K562 (cell line): ENCODE data around the gene POLE2. TPM values are rescaled to one million over a fixed set of nuclear protein-coding genes. Genes with fewer than 3 reads are reported as not detected.
A peak's percentile ranks its signal among the peaks of the same experiment; 100 is the strongest.

Experiments
- ATAC-seq: fragments of 200-7000 bp; cut with Tn5 transposase; 3 replicates; pipeline ENCODE4 v1.9.1; 2020; ENCODE audit warnings: moderate library complexity
- BruUV-seq: library from RNA; stranded (reverse); fragments of 400-500 nt; replicated peaks from 2 replicates; lab custom pipeline; 2021; lab: Mats Ljungman, UMichigan
- CTCF ChIA-PET: fragments of 300-600 bp; formaldehyde crosslinking; extraction: SDS; loops from one replicate; lab custom pipeline; 2021; ENCODE audit warnings: low intra/inter-chr PET ratio; lab: Yijun Ruan, JAX
- POLR2A ChIA-PET: fragments of 300-600, 350-650 bp; sonication (Branson Sonifier 250); formaldehyde crosslinking; extraction: SDS; loops from one replicate; lab custom pipeline; 2021; ENCODE audit warnings: antibody characterized with exemption, inconsistent platforms; lab: Yijun Ruan, JAX
- DNase-seq, 4 experiments: peaks; one replicate each; pipeline versions ENCODE4 v3.0.0 to v3.0.0-alpha.2; 2011 to 2018; ENCODE audit warnings: low spot score in 3 of 4, mixed read lengths in 3 of 4; ENCODE audit errors: extremely low read depth in 1 of 4
- FAIRE-seq: peaks from 2 replicates; lab custom pipeline; 2011; peaks lifted over from hg19 to GRCh38; lab: Jason Lieb, UNC
- H2AFZ ChIP-seq: 2 replicates; pipeline ENCODE4 v1.6.0; 2011; ENCODE audit warnings: low read depth, low read length, control low read depth, inconsistent platforms
- H3K27ac ChIP-seq: fragments of 200-600 bp; 3 replicates; pipeline ENCODE4 v1.8.0; 2011; ENCODE audit warnings: low read depth, mild to moderate bottlenecking, control low read depth, inconsistent platforms, low read length, moderate library complexity, mixed read lengths; ENCODE audit errors: extremely low read depth
- H3K27me3 ChIP-seq, 2 experiments: fragments of 300-600 bp in 1 of 2; 2 replicates in 1 of 2; 3 replicates in 1 of 2; pipeline versions ENCODE4 v1.6.0 to v1.8.0; 2011; ENCODE audit warnings: inconsistent platforms in 2 of 2, low read length in 2 of 2, mild to moderate bottlenecking in 1 of 2, mixed read lengths in 1 of 2, moderate library complexity in 1 of 2; ENCODE audit not compliant: control insufficient read depth in 2 of 2, insufficient read depth in 2 of 2
- H3K36me3 ChIP-seq: fragments of 300-600 bp; 3 replicates; pipeline ENCODE4 v1.8.0; 2011; ENCODE audit warnings: mild to moderate bottlenecking, low read length, inconsistent platforms; ENCODE audit not compliant: control insufficient read depth, insufficient read depth
- H3K4me1 ChIP-seq, 2 experiments: fragments of 200-600 bp in 1 of 2; replicated peaks in 1 of 2; 2 replicates in 1 of 2; 3 replicates in 1 of 2; pipeline versions ENCODE4 v1.5.1 to v1.8.0; 2011; ENCODE audit warnings: inconsistent platforms in 2 of 2, low read length in 2 of 2, mild to moderate bottlenecking in 1 of 2, mixed read lengths in 1 of 2, moderate library complexity in 1 of 2; ENCODE audit not compliant: control insufficient read depth in 2 of 2, insufficient read depth in 2 of 2
- H3K4me2 ChIP-seq: 2 replicates; pipeline ENCODE4 v1.6.1; 2011; ENCODE audit warnings: low read length, control low read depth, inconsistent platforms, mixed read lengths; ENCODE audit not compliant: insufficient read depth
- H3K4me3 ChIP-seq: fragments of 200-600 bp; sonication (generic), shearing (Covaris generic); 2 replicates; pipeline ENCODE4 v1.5.1; 2016; ENCODE audit warnings: control low read depth, inconsistent platforms
- H3K79me2 ChIP-seq: fragments of 200-600 bp; 3 replicates; pipeline ENCODE4 v1.8.0; 2011; ENCODE audit warnings: low read length, inconsistent platforms; ENCODE audit not compliant: control insufficient read depth, insufficient read depth
- H3K9ac ChIP-seq, 2 experiments: 2 replicates each; pipeline versions ENCODE4 v1.6.0 to v1.6.1; 2011; ENCODE audit warnings: low read depth in 2 of 2, low read length in 2 of 2, control low read depth in 1 of 2, inconsistent platforms in 1 of 2, mild to moderate bottlenecking in 1 of 2, mixed read lengths in 1 of 2; ENCODE audit not compliant: insufficient read depth in 1 of 2
- H3K9me1 ChIP-seq: one replicate; pipeline ENCODE4 v1.6.0; 2011; ENCODE audit warnings: inconsistent platforms, mild to moderate bottlenecking, low read length, moderate library complexity; ENCODE audit not compliant: control insufficient read depth, insufficient read depth
- H3K9me3 ChIP-seq: replicated peaks from 2 replicates; pipeline ENCODE4 v1.5.1; 2011; ENCODE audit warnings: low read depth, low read length, inconsistent platforms; ENCODE audit not compliant: control insufficient read depth, insufficient read depth
- H4K20me1 ChIP-seq: replicated peaks from 2 replicates; pipeline ENCODE4 v1.6.1; 2011; ENCODE audit warnings: low read length, inconsistent platforms, mixed read lengths; ENCODE audit not compliant: control insufficient read depth, insufficient read depth
- C11orf30 ChIP-seq: fragments of 450-650 bp; IDR thresholded peaks from 2 replicates; pipeline ENCODE4 v1.6.1; 2016; ENCODE audit warnings: low read depth, mild to moderate bottlenecking
- CBX8 ChIP-seq: fragments of 200-600 bp; sonication (generic); IDR thresholded peaks from 2 replicates; pipeline ENCODE4 v1.6.1; 2012; ENCODE audit warnings: borderline replicate concordance, mixed run types, low read depth, mild to moderate bottlenecking, moderate library complexity, mixed read lengths, low read length, control low read depth, inconsistent platforms; ENCODE audit not compliant: poor library complexity, severe bottlenecking; ENCODE audit errors: extremely low read depth
- EHMT2 ChIP-seq: fragments of 450-650 bp; IDR thresholded peaks from 2 replicates; pipeline ENCODE4 v1.6.1; 2018; ENCODE audit warnings: antibody characterized with exemption
- FOS ChIP-seq: IDR thresholded peaks from 3 replicates; pipeline ENCODE4 v1.6.1; 2011; ENCODE audit not compliant: insufficient read length; ENCODE audit errors: extremely low read depth
- GATAD2A ChIP-seq: fragments of 450-650 bp; IDR thresholded peaks from 2 replicates; pipeline ENCODE4 v1.6.1; 2017
- MCM3 ChIP-seq: fragments of 450-650 bp; IDR thresholded peaks from 2 replicates; pipeline ENCODE4 v1.6.1; 2016
- MECOM ChIP-seq: fragments of 250-450 bp; sonication (Bioruptor Pico); IDR thresholded peaks from 2 replicates; pipeline ENCODE4 v1.8.0; 2022; ENCODE audit warnings: inconsistent platforms
- NRF1 ChIP-seq, 2 experiments: fragments of 450-650 bp; IDR thresholded peaks in 1 of 2; conservative IDR thresholded peaks in 1 of 2; 2 replicates each; pipeline ENCODE4 v1.6.1; 2014; ENCODE audit warnings: mild to moderate bottlenecking in 2 of 2
- POLR2A ChIP-seq: fragments of 450-650 bp; conservative IDR thresholded peaks from 2 replicates; pipeline ENCODE4 v1.6.1; 2016
- POLR2B ChIP-seq: fragments of 450-650 bp; IDR thresholded peaks from 2 replicates; pipeline ENCODE4 v1.6.1; 2018; ENCODE audit warnings: low read depth; ENCODE audit not compliant: partially characterized antibody
- POLR2H ChIP-seq: IDR thresholded peaks from 2 replicates; pipeline ENCODE4 v1.6.1; 2016; ENCODE audit warnings: missing genetic modification characterization, low read depth, mild to moderate bottlenecking, control low read depth, missing compliant biosample characterization, moderate library complexity
- TEAD4 ChIP-seq, 2 experiments: sonication (generic) in 1 of 2; formaldehyde crosslinking in 1 of 2; IDR thresholded peaks; 2 replicates each; pipeline versions ENCODE4 v1.6.1 to v1.8.0; 2012 to 2022; ENCODE audit warnings: borderline replicate concordance in 1 of 2, inconsistent platforms in 1 of 2, low read length in 1 of 2, mild to moderate bottlenecking in 1 of 2, missing genetic modification reagents in 1 of 2
- ZNF124 ChIP-seq: sonication (generic); formaldehyde crosslinking; IDR thresholded peaks from 2 replicates; pipeline ENCODE4 v1.8.1; 2022; ENCODE audit warnings: missing genetic modification reagents
- ZNF133 ChIP-seq: fragments of 250-450 bp; sonication (Bioruptor Pico); IDR thresholded peaks from 2 replicates; pipeline ENCODE4 v1.4.0; 2020; ENCODE audit warnings: mild to moderate bottlenecking
- ZNF232 ChIP-seq: sonication (generic); formaldehyde crosslinking; IDR thresholded peaks from 2 replicates; pipeline ENCODE4 v1.8.0; 2022; ENCODE audit warnings: mild to moderate bottlenecking, missing genetic modification reagents
- ZNF316 ChIP-seq: fragments of 450-650 bp; IDR thresholded peaks from 2 replicates; pipeline ENCODE4 v1.6.1; 2016
- ZNF589 ChIP-seq: fragments of 200-800 bp; sonication (Bioruptor generic); IDR thresholded peaks from 2 replicates; pipeline ENCODE4 v1.6.1; 2016; ENCODE audit warnings: low read depth, missing genetic modification characterization, missing compliant biosample characterization
- WGBS: fragments of 100-300 bp; shearing (Covaris generic); methylation state at CpG from one replicate; pipeline ENCODE4 v1.1.6; 2016; ENCODE audit warnings: low coverage, mixed read lengths; ENCODE audit not compliant: insufficient coverage; ENCODE audit errors: missing lambda C conversion rate; 5-methylcytosine and 5-hydroxymethylcytosine counted together
- in situ Hi-C: fragments of 300-500 bp; cut with MboI; formaldehyde crosslinking; loops from 4 replicates; pipeline ENCODE4 v1.15.0; 2018; ENCODE audit warnings: inconsistent platforms, mixed read lengths
- intact Hi-C: fragments of 100-400 bp; cut with micrococcal nuclease; formaldehyde crosslinking; loops from 2 replicates; pipeline ENCODE4 v1.14.2; 2022
- polyA plus RNA-seq, 8 experiments: library from polyadenylated mRNA; depleted of rRNA in 4 of 8; stranded (reverse) in 5 of 8; unstranded in 3 of 8; fragments of >200 nt; fragmentation: Nextera tagmentation in 2 of 8; fragmentation: Illumina TruSeq in 1 of 8; extraction: Ambion mirVana in 2 of 8; extraction: Trizol in 1 of 8; gene quantifications; 2 replicates each; pipeline versions ENCODE4 v1.2.1 to v1.2.3, GENCODE V29; 2011 to 2014; ENCODE audit warnings: inconsistent platforms in 1 of 8, missing spikeins in 1 of 8
- total RNA-seq, 7 experiments: library from RNA; depleted of rRNA in 6 of 7; stranded (reverse); fragments of >200 nt in 6 of 7; fragmentation: Illumina TruSeq in 2 of 7; extraction: Trizol in 2 of 7; gene quantifications; 2 replicates each; pipeline versions ENCODE4 v1.2.1 to v1.2.3, GENCODE V29; 2011 to 2021; ENCODE audit warnings: low replicate concordance in 1 of 7
- TF ChIP-seq, protein P1 (sequence below): fragments of 250-450 bp; sonication (Bioruptor Pico); IDR thresholded peaks from 2 replicates; pipeline ENCODE4 v1.5.0; 2021; ENCODE audit warnings: mild to moderate bottlenecking, moderate library complexity
- TF ChIP-seq, protein P2 (sequence below): fragments of 250-450 bp; sonication (Bioruptor Pico); IDR thresholded peaks from 2 replicates; pipeline ENCODE4 v1.5.0; 2020; ENCODE audit warnings: mild to moderate bottlenecking

POLE2 gene
- total and polyA plus RNA-seq, 9 of the 15 experiments (the other 6 are each of a cell fraction or from before 2014, with no cell fraction given) = 30.7 to 78.4 (median 55.4) TPM

DNA sequence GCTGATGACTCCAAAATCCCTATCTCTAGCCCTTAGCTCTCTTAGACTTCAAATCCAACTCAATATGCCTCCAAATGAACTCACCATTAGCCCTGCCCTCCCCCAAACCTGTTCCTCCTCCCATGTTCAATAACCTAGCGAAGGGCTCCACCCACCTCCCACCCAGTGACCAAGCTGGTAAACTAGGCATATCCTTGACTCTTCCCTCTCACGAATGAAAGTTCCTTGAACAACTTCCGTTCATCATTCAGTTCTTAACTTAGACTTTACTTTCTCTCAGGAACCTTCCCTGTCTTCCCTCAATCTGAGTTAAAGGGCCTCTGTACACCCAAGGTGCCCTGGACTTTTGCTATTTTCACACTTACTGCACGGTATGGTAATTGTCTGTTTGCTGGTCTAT is 3.0 kb upstream of the POLE2 start:
- peaks cover 3% of the 10 kb centered on the region for H3K9me1 ChIP-seq
- FAIRE-seq = peak; percentile 51
- no peaks in the 10 kb centered on the region for H4K20me1 ChIP-seq
- intact Hi-C loops = loop anchor here (2.0 kb wide), 1 partner anchor 78 kb away; the partner anchor contains the start of gene KLHDC2
- H3K9me3 ChIP-seq = no peaks in the 10 kb centered on the region
- POLR2A ChIA-PET = interaction anchor here (0.6 to 0.9 kb wide), 2 partner anchors 71 to 163 kb away, joined by 3 read pairs; partner anchors contain the start of genes MGAT2 and RPL36AL
- CTCF ChIA-PET = no interaction called here
- H3K4me1 ChIP-seq = peaks cover 14 to 15% of the 10 kb centered on the region in 2 experiments; a peak in 4 of 5 replicates
- peak; percentile 32 to 65 (median 32) for DNase-seq
- BruUV-seq = no TSS peak
- peak overlapping the region; percentile 91 for H3K27ac ChIP-seq
- no peaks in the 10 kb centered on the region for H3K36me3 ChIP-seq
- H3K27me3 ChIP-seq = no peaks in the 10 kb centered on the region
- in situ Hi-C loops = no loop called here
- WGBS = 2% methylated on average over 4 of the region's 4 CpGs
- H3K79me2 ChIP-seq = peaks cover 19% of the 10 kb centered on the region
- H3K4me2 ChIP-seq = peak overlapping the region; percentile 91
- peak; percentile 20 for ATAC-seq
- peak overlapping the region; percentile 65; the same call in 1 of the 2 replicates for H3K4me3 ChIP-seq
- peak overlapping the region; percentile 43 to 88; a peak in 3 of 4 replicates for H3K9ac ChIP-seq
- peak overlapping the region; percentile 93 for H2AFZ ChIP-seq
- TF ChIP-seq ZNF316 (peak; percentile 80), POLR2H (tag) (no peak), ZNF133 (CRISPR knock-in tag) (no peak), EHMT2 (0 out of 2 replicates have a peak, but pooled peaks have one; percentile 23), MCM3 (no peak), MECOM (CRISPR knock-in tag) (no peak), CBX8 (no peak), ZNF124 (no peak), POLR2B (no peak), POLR2A (0 out of 2 replicates have a peak, but pooled peaks have one; percentile 38), NRF1 (conservative IDR thresholded peaks at IDR 0.05 in 1 of 2, IDR thresholded peaks at IDR 0.05 in 1 of 2) (no peak), ZNF589 (CRISPR knock-in tag) (no peak), ZNF232 (CRISPR knock-in tag) (no peak), TEAD4 (IDR thresholded peaks at IDR 0.05; ENCODE audit: low read length) (no peak), TEAD4 (CRISPR knock-in tag; IDR thresholded peaks at IDR 0.05; ENCODE audit: borderline replicate concordance) (no peak), GATAD2A (no peak), FOS (no peak), C11orf30 (peak; percentile 28; the same call in 1 of the 2 replicates)
- TF ChIP-seq, protein P1, sequence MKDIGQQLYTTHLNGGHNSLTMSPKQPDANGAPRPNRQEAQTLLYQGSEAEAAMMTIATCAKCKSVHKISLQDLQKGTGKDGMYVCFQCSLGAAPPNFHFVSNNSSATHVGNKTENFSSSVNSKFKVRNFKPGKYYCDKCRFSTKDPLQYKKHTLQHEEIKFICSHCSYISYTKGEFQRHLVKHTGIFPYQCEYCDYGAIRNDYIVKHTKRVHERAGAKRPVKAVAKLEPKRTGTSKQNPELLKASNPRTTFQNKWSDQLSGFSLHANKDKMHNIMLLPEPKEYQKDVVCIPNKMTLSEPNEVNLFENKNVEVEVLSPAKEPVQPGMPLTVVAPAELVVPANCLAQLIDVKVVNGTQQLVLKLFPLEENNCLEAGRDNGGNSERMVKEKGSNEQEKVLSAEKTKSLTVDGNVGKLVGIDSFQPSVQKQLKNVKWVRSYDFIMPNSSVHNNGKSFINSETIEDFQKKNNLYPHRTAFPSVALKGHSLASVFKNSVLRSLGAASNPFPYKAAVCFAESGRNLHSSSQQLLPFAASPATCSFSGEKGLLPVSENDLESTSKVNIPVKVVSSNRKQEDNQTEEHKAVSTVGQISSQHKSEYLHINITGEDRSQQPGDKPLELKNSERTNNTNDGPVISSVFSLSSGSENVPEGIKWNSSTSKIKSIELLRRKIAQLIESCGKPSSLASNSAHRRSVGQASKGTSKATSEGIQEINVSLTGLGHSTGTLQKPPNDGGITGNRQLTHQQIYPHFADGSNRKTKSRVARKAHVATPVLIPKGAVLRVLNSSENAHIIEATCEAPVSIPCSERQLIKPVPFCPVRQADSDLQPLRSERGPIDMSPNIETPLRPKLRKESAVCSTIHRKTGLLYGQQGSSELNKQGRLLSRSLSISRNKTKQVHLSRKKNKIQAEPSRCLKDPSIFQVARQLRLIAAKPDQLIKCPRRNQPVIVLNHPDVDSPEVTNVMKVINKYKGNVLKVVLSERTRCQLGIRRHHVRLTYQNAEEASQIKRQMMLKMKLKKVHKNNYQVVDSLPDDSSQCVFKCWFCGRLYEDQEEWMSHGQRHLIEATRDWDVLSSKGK (CRISPR knock-in tag) = no peak
- TF ChIP-seq, protein P2, sequence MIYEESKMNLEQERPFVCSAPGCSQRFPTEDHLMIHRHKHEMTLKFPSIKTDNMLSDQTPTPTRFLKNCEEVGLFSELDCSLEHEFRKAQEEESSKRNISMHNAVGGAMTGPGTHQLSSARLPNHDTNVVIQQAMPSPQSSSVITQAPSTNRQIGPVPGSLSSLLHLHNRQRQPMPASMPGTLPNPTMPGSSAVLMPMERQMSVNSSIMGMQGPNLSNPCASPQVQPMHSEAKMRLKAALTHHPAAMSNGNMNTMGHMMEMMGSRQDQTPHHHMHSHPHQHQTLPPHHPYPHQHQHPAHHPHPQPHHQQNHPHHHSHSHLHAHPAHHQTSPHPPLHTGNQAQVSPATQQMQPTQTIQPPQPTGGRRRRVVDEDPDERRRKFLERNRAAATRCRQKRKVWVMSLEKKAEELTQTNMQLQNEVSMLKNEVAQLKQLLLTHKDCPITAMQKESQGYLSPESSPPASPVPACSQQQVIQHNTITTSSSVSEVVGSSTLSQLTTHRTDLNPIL = no peak
